Kidney capillary endothelial cell (primary cell): ENCODE measurements around the gene CCDC40.
A peak's percentile ranks its signal among the peaks of the same experiment; 100 is the strongest.

Experiments
- DNase-seq: peaks from one replicate; pipeline ENCODE4 v3.0.0-alpha.2; 2018; ENCODE audit warnings: low spot score

The CCDC40 gene

GRCh38 chr17:80018917-80019651 lies 17.4 kb upstream of the CCDC40 start:
- no peak for DNase-seq

GRCh38 chr17:80021600-80021999 lies 14.8 kb upstream of the CCDC40 start:
- DNase-seq, result no peak

GRCh38 chr17:80023481-80024205 lies 12.8 kb upstream of the CCDC40 start:
- no peak for DNase-seq

- DNase-seq, result no peak
Observed at GRCh38 chr17:80024206-80024972, 12.1 kb upstream of the CCDC40 start.

GRCh38 chr17:80025140-80025539 lies 11.3 kb upstream of the CCDC40 start:
- no peak for DNase-seq

- no peak for DNase-seq
Observed at GRCh38 chr17:80025796-80026195, 10.6 kb upstream of the CCDC40 start.

GRCh38 chr17:80026359-80027042 lies 9.9 kb upstream of the CCDC40 start:
- DNase-seq, result no peak

- no peak for DNase-seq
Observed at GRCh38 chr17:80027043-80027435, 9.4 kb upstream of the CCDC40 start.

- no peak for DNase-seq
Observed at GRCh38 chr17:80028030-80028429, 8.4 kb upstream of the CCDC40 start.

- DNase-seq, result no peak
Observed at GRCh38 chr17:80029258-80029974, 7.0 kb upstream of the CCDC40 start.

GRCh38 chr17:80030730-80031410 lies 5.6 kb upstream of the CCDC40 start:
- no peak for DNase-seq

- DNase-seq, result no peak
Observed at GRCh38 chr17:80031691-80032430, 4.6 kb upstream of the CCDC40 start.

- no peak for DNase-seq
Observed at GRCh38 chr17:80032614-80033171, 3.7 kb upstream of the CCDC40 start.

GRCh38 chr17:80033840-80034239 lies 2.6 kb upstream of the CCDC40 start:
- no peak for DNase-seq

GRCh38 chr17:80034791-80035686 lies 1.4 kb upstream of the CCDC40 start:
- DNase-seq, result peak; percentile 39

GRCh38 chr17:80035687-80035936 lies 830 bp upstream of the CCDC40 start, which contains the start of gene TBC1D16:
TSS of gene TBC1D16 (minus strand) at chr17:80035872. CDS start at chr17:80013547, 22,325 bp downstream.
- no peak for DNase-seq

GRCh38 chr17:80036715-80037477 lies 454 bp downstream of the CCDC40 start:
- DNase-seq, result peak; percentile 18

GRCh38 chr17:80043963-80044362 lies 7.5 kb downstream of the CCDC40 start:
- DNase-seq, result no peak
